Activated naive CD4-positive, alpha-beta T cell treated with anti-CD3 and anti-CD28 coated beads, Interleukin-2, amount 50 U/mL, for 72 hours (primary cell): ENCODE results near the gene NTHL1. TPM values are rescaled to one million over a fixed set of nuclear protein-coding genes. Genes with fewer than 3 reads are reported as not detected.
"Not testable (repeated sequence)": the region's sequence is repeated elsewhere in the genome, so short reads cannot be mapped to it uniquely, and the experiment has no call there.

ENCODE experiments used
- ATAC-seq, 2 donors: fragments of 150-1000 bp; cut with Tn5 transposase; 2 replicates each; pipeline ENCODE4 v1.10.0; 2021; ENCODE audit warnings: mild to moderate bottlenecking in 2 of 2, moderate library complexity in 2 of 2
- DNase-seq, 2 donors: peaks; one replicate each; pipeline ENCODE4 v3.0.0; 2021 to 2022; ENCODE audit warnings: low spot score in 2 of 2
- H3K27ac Mint-ChIP-seq, 2 donors: one replicate each; pipeline ENCODE4 v1.8.0; 2022; ENCODE audit warnings: mild to moderate bottlenecking in 2 of 2, mixed read lengths in 2 of 2
- H3K36me3 Mint-ChIP-seq, 2 donors: one replicate each; pipeline ENCODE4 v1.8.0; 2022; ENCODE audit warnings: mixed read lengths in 2 of 2
- H3K9me3 Mint-ChIP-seq, 2 donors: one replicate each; pipeline ENCODE4 v1.8.0; 2022; ENCODE audit warnings: mixed read lengths in 2 of 2
- total RNA-seq, 2 donors: library from RNA; stranded (reverse); gene quantifications; one replicate each; pipeline ENCODE4 v1.2.3, GENCODE V29; 2022

Gene NTHL1
- total RNA-seq, 2 donors from 2014 or later = 21.6 to 25.3 TPM

DNA sequence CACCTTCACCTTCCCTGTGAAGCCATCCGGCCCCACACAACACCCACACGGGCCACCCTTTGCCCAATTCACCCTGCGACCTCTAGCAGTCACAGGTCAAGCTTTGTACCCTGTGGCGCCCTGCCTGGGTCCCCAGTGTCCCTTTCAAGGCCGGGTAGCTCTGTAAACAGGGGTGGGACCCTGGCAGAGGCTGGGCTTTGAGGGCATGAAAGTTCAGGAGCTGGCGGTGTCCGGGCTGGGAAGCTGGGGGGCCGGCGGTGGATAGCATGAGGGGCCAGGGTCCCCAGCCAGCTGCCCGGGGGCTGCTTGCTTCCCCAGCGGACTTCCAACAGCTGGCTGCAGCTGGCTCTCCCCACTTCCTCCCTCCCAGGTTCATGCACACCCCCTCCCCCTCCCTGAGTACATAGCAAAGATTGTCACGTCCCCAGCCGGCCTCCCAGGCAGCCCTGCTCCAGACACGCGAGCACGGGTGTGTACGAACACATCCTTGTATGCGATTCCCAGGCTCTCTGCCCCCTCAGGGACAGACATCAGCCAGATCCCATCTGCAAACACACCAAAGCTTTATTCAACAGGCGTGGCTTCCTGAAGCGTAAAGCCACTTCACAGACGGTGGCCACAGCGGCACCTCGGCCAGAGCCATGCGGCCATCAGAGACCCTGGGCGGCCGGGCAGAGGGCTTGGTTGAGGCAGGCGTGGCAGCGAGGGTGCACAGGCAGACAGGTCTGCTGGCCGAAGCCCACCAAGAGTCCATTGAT is 8.2 kb downstream of the NTHL1 start:
- Mint-ChIP-seq H3K27ac (no peak overlapping the region), H3K9me3 (no peaks in the 10 kb centered on the region), H3K36me3 (no peaks in the 10 kb centered on the region)
- ATAC-seq (no peak), DNase-seq (no peak)

DNA sequence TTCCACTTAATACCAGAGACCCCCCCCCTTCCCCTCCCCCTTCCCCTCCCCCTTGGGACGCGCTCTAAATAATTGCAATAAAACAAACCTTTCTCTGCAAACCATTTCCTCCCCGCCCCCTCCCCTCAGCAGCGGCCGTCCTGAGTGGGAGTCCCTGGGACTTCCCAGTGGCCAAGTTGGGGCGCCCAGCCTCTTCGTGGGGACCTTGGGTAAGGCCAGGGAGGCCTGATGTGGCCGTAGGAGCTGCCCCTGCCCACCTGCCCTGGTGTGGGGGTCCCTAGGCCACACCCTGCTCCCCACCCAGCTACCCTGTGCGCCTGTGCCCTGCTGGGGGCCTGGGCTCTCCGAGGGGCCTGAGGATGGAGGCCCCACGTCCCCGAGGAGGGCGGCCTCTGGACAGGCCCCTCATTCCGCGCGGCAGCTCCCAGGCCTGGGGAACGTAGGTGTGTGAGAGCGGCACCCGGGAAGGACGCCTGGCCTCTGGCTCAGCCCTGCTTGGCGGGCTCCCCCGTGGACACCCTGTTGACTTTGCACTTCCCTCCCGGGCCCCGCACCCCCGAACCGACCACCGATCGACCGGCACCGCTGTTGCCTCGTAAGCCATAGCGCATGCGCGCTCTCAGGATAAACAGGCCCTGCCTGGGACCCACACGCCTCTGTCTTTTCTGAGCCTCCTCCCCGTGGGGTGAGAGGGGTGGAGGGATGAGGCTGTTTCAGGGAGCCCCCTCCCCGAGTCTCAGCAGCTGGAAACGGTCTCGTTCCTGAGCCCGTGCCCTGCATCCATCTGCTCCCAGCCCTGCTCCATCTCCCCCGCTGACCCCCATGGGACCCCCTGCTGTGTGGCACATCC is 9.0 kb downstream of the NTHL1 start:
- Mint-ChIP-seq H3K36me3 (no peaks in the 10 kb centered on the region), H3K27ac (no peak overlapping the region), H3K9me3 (no peaks in the 10 kb centered on the region)
- no peak for ATAC-seq
- DNase-seq = no peak

DNA sequence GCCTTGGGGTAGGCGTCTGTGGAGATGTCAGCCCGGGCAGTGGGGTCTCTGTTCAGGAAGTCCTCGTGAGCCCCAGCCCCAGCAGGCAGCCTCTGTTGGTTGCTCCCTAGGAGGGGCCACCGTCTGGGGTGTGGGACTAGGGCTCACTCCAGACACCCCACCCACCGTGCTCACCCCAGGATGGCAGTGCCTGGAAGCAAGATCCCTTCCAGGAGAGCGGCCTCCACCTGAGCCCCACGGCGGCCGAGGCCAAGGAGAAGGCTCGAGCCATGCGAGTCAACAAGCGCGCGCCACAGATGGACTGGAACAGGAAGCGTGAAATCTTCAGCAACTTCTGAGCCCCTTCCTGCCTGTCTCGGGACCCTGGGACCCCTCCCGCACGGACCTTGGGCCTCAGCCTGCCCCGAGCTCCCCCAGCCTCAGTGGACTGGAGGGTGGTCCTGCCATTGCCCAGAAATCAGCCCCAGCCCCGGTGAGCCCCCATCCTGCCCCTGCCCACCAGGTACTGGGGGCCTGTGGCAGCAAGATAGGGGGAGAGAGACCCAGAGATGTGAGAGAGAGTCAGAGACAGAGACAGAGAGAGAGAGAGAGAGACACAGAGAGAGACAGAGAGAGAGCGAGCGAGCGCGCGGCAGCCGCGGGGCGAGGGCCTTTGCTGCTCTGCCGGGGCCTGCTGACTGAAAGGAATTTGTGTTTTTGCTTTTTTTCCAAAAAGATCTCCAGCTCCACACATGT is 9.8 kb downstream of the NTHL1 start:
- Mint-ChIP-seq H3K9me3 (no peaks in the 10 kb centered on the region), H3K36me3 (no peaks in the 10 kb centered on the region), H3K27ac (no peak overlapping the region)
- ATAC-seq = no peak
- no peak for DNase-seq

DNA sequence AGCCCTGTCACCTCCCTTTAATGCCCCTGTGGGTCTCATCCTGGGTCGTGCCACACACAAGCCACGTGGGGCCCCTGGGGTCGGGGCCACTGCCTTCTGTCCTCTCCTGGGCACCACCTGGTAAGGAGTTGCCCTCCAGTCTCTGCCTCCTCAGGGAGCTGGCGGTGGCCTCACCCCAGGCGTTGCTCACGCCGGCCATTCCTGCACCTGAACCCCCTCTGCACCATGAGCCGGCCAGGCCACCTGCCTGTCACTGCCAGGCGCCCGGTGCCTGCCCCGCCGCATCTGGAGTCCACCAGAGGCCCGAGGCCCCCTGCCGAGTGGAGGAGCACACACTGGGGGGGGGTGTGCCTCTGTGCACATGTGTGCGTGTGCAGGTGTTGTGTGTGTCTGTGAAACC is 10.5 kb downstream of the NTHL1 start:
- DNase-seq (no peak), ATAC-seq (no peak)
- Mint-ChIP-seq H3K27ac (no peak overlapping the region), H3K36me3 (no peaks in the 10 kb centered on the region), H3K9me3 (no peaks in the 10 kb centered on the region)

DNA sequence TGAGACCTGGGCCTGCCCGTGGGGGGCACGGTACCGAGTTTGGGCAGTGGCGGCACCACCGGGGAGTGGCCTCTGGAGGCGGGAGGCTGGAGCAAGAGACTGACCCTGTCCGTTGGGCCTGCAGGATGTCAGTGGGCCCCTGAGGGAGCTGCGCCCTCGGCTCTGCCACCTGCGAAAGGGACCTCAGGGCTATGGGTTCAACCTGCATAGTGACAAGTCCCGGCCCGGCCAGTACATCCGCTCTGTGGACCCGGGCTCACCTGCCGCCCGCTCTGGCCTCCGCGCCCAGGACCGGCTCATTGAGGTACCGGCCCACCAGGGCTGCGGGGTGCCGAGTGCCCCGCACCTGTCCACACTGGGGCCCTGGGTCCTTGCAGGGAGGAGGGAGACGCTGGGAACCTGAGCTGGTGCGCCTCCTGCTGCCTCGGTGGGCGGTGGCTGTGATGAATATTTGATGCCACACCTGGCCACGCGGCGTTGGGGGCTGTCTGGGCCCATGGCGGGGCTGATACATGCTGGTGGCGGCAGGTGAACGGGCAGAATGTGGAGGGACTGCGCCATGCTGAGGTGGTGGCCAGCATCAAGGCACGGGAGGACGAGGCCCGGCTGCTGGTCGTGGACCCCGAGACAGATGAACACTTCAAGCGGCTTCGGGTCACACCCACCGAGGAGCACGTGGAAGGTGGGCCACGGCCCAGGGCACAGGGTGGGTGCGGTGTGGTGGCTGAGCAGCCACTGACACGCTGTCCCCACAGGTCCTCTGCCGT is 11.3 kb downstream of the NTHL1 start:
- Mint-ChIP-seq H3K27ac (no peak overlapping the region), H3K9me3 (no peaks in the 10 kb centered on the region), H3K36me3 (no peaks in the 10 kb centered on the region)
- no peak for ATAC-seq
- no peak for DNase-seq

DNA sequence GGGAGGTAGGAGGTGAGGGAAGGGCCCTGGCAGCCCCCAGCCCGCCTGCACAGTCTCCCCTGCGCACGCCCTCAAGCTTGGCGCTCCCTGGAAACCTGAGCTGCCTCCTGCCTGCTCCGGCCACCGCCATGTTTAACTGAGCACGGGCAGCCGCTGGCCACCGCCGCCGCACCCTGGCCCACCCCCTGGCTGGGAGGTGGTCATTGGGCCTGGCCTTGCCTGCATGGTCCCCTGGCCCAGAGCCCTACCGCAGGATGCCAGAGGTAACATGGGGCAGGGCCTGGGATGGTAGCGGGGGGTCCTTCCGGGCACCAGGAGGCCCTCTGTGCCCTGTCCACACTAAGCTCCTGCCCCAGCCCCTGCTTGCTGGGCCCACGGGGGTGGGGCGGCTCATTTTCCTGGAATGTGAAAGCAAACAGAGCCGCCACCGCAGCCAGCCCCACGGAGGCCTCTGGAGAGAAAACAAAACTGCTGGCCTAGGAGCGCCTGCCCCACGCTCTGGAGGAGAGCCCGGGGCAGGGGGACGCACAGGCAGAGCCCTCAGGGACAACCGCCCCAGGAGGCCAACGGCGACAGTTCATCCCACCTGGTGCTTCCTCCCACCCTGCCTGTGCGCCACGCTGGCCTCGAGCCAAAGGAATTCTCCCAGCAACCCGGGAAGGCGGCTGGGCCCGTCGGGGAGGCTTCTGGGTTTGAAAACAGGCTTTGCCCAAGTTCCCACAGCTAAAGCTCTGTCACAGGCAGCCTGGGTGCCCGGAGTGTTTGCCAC is 12.0 kb downstream of the NTHL1 start:
- no peak overlapping the region for H3K27ac Mint-ChIP-seq
- no peaks in the 10 kb centered on the region for H3K9me3 Mint-ChIP-seq
- DNase-seq (no peak), ATAC-seq (no peak)
- no peaks in the 10 kb centered on the region for H3K36me3 Mint-ChIP-seq

DNA sequence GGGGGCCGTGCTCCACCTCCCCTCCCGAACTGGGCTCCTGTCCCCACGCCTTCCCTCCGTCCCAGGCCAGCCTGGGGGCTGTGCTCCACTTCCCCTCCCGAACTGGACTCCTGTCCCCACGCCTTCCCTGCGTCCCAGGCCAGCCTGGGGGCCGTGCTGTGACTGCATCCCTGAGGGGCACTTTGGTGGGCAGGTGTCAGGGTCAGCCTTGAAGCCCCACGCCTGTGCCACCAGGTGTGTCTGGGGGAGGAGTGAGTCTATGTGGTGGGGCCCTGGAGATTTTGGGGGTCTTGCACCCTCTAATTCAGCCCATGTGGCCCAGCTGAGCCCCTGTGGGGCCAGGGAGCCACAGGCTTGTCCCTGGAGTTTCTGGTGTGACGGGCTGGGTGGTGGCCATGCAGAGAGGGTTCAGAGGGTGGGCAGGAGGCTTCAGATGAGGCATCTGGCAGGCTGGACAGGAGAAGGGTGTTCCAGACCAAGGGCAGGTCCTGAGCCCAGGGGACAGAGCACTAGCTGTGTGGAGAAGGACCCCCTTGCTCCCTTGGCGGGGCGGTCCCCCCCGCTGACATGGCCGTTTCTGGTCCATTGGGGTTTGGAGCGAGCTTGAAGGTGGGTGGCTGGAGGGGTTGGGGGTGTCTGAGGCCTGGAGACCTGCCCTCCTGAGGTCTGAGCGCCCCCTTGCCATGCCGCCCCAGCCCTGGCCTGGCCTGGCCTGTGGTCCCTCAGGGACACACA is 12.8 kb downstream of the NTHL1 start:
- H3K9me3 Mint-ChIP-seq = no peaks in the 10 kb centered on the region
- ATAC-seq = no peak
- H3K36me3 Mint-ChIP-seq = no peaks in the 10 kb centered on the region
- no peak for DNase-seq
- no peak overlapping the region for H3K27ac Mint-ChIP-seq

DNA sequence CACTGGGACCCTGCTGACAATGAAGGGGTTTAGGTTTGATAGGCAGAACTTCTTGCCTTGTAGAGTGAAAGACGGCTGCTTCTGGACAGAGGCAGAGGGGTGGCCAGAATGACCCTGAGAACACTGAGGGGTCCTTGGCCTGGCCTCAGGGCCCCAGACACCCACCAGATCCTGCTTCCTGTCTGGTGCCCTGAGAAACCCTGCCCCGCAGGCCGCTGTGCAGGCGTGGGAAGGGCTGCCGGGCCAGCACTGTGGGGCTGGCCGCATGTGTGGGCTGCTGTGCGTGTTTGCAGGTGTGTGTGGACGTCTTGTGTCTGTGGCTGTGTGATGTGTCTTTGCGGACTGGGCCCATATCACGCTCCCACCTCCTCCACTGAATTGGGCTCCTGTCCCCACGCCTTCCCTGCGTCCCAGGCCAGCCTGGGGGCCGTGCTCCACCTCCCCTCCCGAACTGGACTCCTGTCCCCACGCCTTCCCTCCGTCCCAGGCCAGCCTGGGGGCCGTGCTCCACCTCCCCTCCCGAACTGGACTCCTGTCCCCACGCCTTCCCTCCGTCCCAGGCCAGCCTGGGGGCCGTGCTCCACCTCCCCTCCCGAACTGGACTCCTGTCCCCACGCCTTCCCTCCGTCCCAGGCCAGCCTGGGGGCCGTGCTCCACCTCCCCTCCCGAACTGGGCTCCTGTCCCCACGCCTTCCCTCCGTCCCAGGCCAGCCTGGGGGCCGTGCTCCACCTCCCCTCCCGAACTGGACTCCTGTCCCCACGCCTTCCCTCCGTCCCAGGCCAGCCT is 13.5 kb downstream of the NTHL1 start:
- not testable (repeated sequence) for DNase-seq, ATAC-seq, H3K9me3 Mint-ChIP-seq, H3K36me3 Mint-ChIP-seq, H3K27ac Mint-ChIP-seq

DNA sequence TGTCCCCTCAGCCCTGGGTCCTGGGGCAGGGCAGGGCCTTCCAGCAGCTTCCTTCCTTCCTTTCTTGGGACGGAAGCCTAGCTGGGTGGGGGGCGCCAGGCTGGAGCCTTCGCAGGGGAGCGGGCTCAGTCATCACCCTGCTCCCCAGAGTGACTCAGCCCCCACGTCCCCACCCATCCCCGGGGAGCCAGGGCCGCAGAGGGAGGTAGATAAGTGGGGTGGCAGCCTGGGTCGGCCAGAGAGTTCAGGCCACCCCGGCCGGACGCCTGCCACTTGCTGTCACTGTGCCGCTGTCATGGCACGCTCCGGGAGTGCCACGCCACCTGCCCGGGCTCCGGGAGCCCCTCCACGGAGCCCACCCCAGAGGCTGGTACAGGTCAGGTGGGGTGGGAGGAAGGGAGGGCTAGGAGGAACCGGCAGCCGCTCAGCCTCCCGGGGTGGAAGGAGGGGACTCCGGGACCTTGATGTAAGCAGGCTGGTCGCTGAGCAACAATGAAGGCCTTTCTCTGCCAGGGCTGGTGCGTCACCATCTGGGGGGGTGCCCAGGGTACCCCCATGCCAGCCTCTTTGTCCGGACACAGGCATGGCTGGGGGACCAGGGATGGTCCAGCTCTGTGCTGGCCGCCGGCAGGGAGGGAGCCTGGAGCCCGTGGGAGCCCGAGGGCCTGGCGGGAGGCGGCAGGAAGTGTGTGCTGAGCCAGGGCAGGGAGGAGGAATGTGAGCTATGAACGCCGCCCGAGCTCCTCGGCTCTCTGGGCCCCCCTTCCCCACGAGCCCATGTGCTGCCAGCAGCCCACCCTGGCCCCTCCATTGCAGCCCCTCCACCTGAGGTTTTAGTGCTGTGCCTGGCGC is 14.4 kb downstream of the NTHL1 start:
- H3K9me3 Mint-ChIP-seq = no peaks in the 10 kb centered on the region
- H3K27ac Mint-ChIP-seq = no peak overlapping the region
- ATAC-seq = peak; percentile 23 to 33
- no peak for DNase-seq
- H3K36me3 Mint-ChIP-seq = no peaks in the 10 kb centered on the region

DNA sequence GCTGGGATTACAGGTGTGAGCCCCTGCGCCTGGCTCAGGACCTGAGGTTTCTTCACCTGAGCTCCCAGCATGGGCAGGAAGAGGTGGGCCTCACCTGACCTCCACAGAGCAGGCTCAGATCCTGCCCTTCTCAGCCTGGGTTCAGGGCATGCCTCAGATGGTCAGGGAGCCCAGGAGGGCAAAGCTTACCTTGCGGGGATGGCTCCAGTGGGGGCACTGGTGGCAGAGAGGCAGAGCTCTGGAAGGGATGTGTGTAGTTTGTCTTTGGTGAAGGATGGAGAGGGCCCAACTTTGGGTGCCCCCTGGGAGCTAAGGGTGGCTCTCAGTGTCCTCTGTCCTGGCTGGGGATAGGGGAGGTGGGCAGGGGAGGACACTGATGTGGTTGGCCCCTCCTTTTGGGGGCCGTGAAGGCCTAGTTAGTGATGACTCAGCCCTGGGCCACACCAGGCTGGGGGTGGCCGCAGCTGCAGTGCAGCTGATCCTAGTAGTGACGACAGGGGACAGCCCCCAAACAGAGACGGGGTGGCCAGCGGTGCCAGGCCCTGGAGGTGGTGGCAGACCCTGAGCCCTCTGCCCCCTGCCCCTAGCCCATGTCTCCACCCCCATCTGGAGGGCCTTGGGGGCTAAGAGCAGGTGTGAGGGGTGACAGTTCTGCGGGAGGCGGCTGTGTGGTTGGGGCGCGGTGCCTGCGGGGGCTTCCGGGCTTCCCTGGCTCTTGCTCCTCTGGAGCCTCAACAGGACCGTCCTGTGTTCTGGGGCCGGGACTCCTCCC is 15.2 kb downstream of the NTHL1 start:
- ATAC-seq (peak in 1 of 2 donors; percentile 26), DNase-seq (no peak)
- Mint-ChIP-seq H3K9me3 (no peaks in the 10 kb centered on the region), H3K27ac (peak overlapping the region; percentile 80 to 85), H3K36me3 (no peaks in the 10 kb centered on the region)

DNA sequence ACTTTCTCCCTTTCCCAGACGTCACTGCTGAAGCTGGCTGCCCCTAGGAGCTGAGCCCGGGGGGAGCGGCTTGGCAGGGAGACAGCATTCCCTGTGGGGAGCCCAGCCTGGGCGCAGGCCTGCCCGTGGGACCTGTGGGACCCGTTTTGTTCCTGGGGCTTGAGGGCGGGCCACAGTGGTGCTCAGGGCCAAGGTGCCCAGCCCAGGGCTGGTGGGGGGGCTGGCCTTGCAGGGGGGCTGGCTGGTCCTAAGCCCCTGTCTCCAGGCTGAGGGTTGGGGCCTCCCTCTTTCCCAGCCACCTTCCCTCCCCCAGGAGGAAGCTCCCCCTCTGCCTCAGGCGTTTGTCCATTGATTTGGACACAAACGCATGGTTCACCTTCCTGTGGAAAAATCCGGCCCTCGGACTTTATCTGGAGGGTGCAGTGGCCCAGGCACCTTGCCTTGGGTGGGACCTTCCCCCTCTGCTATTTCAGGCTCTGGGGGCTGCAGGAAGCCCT is 16.5 kb downstream of the NTHL1 start:
- no peak for ATAC-seq
- H3K9me3 Mint-ChIP-seq = no peaks in the 10 kb centered on the region
- DNase-seq = no peak
- H3K36me3 Mint-ChIP-seq = no peaks in the 10 kb centered on the region
- no peak overlapping the region for H3K27ac Mint-ChIP-seq

DNA sequence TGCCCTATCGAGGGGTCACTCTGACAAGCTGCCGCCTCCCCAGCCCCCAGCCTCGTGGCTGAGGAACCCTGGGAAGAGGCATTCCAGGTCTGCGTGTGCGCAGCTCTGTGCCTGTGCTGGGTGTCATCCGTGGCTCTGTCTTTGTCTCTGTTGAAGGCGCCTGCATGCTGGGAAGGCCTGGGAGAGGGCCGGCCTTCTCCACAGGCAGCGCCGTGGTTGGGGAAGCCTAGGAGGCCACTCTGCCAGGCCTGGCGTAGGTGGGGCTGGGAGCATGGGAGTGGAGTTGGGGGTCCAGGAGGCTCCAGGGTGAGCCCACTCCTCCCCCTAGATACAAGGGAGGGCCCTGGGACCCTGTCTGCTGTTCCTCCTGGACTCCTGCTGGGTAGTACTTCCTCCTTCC is 17.6 kb downstream of the NTHL1 start:
- no peak overlapping the region for H3K27ac Mint-ChIP-seq
- DNase-seq (no peak), ATAC-seq (no peak)
- H3K36me3 Mint-ChIP-seq = no peaks in the 10 kb centered on the region
- no peaks in the 10 kb centered on the region for H3K9me3 Mint-ChIP-seq

DNA sequence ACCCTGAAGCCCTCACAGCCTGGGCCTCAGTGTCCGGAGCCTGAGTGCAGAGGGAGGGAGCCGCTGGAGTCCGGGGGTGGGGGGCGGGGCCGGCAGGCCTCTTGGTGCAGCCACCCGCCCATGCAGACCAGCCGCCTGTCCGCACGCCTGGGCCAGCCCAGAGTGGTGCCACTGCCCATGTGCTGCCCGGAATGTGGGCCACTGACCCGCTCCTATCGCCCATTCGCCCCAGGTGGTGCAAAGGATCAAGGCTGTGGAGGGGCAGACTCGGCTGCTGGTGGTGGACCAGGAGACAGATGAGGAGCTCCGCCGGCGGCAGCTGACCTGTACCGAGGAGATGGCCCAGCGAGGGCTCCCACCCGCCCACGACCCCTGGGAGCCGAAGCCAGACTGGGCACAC is 18.3 kb downstream of the NTHL1 start:
- DNase-seq (no peak), ATAC-seq (no peak)
- Mint-ChIP-seq H3K9me3 (no peaks in the 10 kb centered on the region), H3K27ac (no peak overlapping the region), H3K36me3 (no peaks in the 10 kb centered on the region)
